Endometrial microvascular endothelial cells (primary cell): ENCODE measurements around the gene HLA-DMA. TPM values are rescaled to one million over a fixed set of nuclear protein-coding genes. Genes with fewer than 3 reads are reported as not detected.

Experiments used
- in situ Hi-C: cut with HindIII; loops from 2 replicates; pipeline ENCODE4 v1.10.0; 2017; ENCODE audit warnings: low sequenced_read_pairs, low pct_unique_long_range_greater_than_20kb; ENCODE audit errors: inconsistent ontology term
- total RNA-seq: library from RNA; depleted of rRNA; stranded (reverse); fragments of >200 nt; gene quantifications from one replicate; pipeline ENCODE4 v1.2.3, GENCODE V29; 2015; ENCODE audit errors: inconsistent ontology term

Gene HLA-DMA
- total RNA-seq, 1 donor from 2014 or later, result 7.3 TPM

DNA sequence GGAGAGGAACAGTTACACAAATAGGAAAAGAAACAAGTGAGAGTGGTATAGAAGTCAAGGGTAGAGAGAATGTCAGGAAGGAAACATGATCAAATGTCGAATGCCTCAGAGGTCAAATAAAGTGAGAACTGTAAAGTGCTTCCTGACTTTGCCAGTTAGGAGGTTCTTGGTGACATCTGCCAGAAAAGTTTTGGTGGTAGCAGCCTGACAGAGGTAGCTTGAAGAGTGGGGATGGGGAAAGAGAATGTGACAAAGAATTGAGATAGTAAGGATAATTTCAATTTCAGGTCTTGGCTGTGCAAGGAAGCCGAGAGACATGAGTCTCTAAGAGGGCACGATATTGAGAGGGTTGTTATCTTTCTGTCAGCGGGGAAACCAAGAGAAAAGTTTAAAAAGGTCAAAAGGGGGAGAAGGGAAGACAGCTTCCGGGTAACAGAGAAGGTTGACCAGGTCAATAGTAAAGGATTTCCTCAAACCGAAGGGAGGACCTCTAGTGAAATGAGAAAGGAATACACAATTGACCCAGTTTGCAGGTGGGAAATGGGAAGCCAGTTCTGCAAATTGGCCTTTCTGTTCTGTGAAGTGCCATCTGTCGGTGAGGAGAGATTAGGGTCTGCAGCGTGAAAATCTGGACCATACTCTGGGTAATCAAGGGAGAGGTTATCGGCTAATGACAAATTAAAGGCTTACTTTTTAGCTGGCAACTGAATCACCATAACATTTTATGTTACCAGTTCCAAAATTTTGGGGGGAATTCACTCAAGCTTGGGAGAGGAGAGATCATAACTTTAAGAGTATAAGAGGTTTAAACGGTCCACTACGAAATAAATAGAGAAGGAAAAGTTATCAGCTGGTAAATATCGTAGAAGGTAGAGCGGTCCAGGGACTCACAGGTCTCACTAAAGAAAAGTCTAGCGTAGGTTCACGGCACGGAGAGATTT is 14.5 kb upstream of the HLA-DMA start:
- in situ Hi-C loops, result no loop called here

DNA sequence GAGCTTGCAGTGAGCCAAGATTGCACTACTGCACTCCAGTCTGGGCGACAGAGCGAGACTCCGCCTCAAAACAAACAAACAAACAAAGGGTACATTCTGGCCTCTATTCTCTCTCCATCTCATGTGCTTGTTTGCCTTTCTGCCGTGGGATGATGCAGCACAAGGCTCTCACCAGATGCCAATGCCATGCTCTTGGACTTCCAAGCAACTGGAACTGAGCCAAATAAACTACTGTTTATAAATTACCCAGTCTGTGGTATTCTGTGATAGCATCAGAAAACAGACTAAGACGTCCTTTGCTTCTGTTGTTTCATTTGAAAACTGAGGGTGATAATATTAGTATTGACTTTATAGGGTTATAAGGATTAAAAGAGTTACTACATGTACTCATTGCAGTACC is 11.9 kb upstream of the HLA-DMA start:
- in situ Hi-C loops, result no loop called here

DNA sequence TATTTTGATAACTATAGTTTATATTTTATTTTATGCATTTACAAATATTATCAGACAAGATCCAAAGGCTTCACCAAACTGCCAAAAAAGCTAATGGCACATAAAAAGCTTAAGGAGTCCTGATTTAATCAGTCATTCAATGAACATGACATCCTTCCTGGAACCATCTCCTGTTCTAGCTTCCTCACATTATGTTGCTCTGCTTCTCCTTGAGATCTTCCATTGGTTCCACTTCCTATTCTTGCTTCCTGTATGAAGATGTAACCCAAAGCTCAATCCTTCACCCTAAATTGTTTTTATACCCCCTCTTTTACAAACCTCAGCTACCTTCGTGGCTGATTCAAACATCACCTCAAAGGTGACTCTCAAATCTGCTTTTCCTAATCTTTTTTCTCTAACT is 11.0 kb upstream of the HLA-DMA start:
- in situ Hi-C loops, result no loop called here

DNA sequence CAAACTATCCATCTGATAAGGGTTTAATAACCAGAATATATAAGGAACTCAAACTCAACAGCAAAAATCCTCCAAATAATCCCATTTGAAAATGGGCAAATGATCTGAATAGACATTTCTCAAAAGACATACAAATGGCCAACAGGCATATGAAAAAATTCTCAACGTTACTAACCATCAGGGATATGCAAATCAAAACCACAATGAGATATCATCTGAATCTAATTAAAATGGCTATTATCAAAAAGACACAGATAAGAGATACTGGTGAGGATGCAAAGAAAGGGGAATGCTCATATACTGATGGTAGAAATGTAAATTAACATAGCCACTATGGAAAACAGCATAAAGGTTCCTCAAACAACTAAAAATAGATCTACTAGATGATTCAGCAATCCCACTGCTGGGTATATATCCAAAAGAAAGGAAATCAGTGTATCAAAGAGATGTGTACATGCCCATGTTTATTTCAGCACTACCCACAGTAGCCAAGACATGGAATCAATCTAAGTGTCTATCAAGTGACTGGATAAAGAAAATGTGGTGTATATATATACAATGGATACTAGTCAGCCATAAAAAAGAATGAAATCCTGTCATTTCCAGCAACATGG is 9.4 kb upstream of the HLA-DMA start:
- in situ Hi-C loops, result no loop called here

DNA sequence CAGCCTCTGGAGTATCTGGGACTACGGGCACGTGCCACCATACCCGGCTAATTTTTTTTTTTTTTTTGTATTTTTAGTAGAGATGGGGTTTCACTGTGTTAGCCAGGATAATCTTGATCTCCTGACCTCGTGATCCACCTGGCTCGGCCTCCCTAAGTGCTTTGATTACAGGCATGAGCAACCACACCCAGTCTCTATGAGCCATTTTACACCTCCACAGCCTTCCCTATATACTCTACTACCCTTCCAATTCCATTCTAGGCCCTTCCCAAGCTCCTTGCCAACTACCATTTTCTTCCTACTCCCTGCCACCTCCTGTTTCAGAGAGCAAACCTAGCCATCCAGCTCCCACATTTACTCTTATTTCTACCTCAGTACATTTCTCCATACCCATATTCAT is 7.7 kb upstream of the HLA-DMA start:
- in situ Hi-C loops, result no loop called here

DNA sequence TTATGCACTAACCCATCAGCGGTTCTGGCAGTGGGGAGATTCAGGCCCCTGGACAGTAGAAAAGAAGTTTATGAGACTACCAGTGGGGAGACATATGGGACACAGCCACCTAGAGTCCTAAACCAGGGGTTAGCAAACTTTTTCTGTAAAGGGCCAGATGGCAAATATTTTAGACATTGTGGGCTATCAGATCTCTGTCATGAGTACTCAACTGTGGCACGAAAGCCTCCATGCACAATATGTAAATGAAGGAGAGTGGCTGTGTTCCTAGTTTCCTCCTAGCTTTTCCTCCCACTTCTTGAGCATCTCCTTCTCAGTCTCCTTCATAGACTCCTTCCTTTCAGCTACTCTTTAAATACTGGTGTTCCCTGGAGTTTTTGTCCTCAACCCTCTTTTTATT is 3.3 kb upstream of the HLA-DMA start:
- in situ Hi-C loops, result no loop called here

DNA sequence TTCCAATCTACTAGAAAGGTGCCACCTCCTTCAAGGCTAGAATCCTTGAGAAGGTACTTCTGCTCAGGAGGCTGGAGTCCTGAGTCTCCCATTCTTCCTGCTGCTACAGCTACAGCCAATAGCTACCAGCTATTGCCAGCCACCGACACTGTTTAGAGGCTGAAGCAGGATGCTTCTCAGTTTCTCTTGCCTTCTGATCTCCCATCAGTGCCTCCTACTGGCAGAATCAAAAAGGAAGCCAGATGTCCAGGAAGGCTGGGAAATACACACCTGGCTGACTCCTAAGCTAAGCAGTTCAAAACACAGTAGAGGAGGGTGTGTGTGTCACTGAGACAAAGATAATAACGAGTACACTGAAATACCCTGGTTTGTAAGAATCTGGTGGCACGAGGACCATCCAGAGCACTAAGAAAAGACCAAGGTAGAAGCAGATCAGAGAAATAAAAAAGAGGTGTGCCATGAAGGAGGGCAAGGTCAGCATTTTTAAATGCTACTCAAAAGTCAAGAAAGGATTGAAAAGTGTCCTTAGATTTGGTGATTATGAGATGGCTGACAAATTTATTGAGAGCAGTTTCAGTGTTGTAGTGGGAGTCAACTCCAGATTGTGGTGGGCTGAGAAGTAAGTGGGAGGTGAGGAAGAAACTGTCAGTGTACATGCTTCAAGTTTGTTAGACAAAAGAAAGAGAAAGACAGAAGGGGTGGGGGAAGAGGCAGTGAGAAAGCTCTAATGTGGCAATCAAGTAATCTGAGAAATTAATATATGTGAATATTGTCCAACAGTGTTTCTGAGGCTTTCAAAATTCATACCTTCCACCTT is 2.3 kb upstream of the HLA-DMA start:
- in situ Hi-C loops, result no loop called here

DNA sequence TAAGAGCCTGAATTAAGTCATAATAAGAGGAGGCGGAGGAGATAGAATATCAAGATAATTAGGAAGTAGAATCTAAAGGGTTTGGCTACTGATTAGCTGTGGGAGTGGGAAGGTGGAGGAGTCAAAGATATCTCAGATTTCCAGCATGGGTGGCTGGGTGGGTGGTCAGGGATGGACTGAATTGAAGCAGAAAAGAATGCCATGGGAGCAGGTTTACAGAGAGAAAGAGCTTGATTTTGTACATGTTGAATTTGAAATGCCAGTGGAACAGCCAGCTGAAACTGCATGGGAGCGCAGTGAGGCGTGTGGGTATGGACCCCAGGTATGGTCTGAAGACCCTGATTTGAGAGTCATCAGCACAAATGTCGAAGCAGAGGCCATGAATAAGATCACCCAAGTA is 1.4 kb upstream of the HLA-DMA start:
- in situ Hi-C loops, result no loop called here

DNA sequence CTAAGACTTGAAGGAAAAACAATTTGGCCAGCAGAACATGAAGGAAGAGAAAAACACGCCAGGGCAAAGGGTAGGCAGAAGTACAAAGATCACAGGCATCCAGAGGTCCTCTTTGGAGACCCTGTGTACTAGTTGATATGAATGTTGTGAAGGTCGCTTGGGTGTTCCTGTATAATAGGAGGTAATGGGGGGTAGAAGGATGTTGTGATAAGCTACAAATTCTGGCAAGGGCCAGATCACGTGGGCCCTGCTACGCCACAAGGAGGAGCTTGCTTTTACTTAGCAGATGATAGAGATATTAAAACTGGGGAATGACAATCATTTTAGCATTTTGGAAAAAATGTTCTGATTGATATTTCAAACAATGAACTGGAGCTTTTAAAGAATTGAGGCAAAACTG is 878 bp upstream of the HLA-DMA start:
- in situ Hi-C loops, result no loop called here

DNA sequence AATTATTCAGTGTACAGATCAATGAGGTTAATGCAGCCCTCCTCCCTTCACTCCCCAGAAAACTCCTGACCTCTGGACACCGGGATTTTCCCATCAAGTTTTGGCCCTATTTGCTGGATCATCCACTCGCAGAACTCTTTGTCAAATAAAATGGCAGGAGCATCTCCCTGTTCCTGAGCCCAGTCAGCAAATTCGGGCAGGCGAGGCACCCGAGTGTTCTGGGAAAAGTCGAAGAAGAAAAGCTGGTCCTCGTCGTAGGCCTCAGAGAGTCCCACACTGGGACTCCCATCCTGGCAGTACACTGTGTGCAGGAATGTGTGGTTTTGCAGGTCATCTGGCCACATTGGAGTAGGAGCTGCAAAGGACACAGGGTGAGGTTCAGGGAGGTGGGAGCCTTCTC is 2.4 kb downstream of the HLA-DMA start:
- in situ Hi-C loops, result no loop called here

DNA sequence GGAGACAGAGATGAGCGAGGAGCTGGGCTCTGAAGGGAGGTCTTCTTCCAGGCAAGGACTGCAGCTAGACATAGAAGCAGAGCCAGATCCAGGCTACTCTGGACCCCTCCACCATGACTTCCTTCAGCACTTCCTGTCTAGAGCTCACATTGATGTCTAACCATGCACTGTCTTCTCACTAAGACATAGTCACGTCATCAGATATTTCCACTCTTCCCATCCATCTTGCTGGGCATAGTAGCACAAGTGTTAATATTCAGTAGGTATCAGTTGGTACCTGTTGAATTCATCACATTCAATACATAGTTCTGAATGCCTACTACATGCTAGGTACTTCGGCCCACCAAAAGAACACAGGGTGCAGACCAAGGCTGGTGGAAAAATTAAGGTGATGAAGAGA is 2.9 kb downstream of the HLA-DMA start:
- in situ Hi-C loops, result no loop called here

DNA sequence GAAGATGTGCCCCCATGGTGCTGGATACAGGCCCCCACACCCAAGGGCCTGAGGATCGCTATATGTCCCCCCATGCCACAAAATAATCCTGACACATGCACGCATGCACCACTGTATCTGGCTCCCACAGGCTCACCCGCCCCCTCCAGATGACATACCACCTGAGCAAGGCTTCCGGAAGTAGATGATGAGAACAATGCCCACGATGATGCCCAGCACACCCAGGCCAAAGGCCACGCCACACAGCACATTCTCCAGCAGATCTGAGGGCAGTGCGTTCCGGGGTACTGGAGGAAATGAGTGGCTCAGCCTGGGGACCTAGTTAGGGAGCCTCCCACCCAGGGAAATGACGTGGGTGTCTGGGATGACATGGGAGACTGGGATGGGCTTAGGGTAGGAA is 3.8 kb downstream of the HLA-DMA start:
- in situ Hi-C loops, result no loop called here

DNA sequence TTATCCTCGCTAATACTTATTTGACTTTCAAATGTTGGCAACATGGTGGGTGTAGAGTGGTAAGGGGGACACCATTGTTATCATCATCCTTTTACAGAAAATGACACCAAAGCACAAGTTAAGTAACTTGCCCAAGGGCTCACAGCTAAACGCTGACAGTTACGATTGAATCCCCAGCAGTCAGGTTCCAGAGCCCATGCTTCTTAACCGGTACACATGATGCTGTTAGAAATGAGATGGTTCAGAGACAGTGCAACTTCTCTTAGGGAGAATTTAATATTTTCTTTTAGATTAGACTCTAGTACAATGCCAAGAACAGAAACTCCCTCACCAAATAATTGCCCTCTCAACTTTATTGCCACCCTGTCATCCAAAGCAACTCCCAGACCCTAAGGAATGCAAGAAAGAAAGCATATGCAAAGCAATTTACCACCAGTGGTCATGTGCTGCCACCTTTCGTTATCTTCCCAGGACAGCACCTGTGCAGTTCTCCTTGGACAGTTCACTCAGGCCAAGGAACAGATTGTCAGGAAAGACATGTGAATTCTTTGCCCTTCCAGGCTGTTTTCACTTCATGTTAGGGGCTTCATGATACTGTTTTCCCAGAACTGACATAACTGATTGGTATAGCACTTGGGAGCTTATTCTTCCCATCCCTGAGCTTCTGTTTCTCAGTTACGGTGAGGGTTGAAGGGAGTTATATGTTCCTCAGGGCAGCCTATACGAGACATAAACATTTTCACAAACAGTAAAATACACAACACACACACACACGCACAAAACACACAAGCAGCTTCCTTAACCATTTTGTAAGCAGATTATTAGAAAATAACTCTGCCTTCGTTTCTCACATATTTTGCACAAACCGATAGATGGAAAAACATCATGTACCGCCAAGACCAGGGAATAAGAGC is 5.1 kb downstream of the HLA-DMA start:
- in situ Hi-C loops, result no loop called here

DNA sequence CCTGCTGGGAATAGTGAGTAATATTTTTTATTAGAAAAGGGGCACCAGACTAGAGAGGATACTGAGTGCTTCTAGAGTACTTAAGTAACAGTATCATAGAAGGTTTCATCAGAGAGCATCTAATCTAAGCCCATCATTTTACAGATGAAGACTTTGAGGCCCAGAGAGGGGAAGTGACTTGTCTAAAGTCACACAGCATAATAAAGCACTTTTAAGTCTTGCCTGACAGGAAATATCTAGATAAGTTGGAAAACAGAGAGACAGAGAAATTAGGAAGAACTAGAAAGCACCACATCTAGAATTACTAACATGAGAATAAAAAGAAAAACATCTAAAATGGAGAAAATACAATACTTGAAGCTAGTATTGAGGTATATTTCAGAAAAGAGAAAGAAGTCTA is 6.0 kb downstream of the HLA-DMA start:
- in situ Hi-C loops, result no loop called here

DNA sequence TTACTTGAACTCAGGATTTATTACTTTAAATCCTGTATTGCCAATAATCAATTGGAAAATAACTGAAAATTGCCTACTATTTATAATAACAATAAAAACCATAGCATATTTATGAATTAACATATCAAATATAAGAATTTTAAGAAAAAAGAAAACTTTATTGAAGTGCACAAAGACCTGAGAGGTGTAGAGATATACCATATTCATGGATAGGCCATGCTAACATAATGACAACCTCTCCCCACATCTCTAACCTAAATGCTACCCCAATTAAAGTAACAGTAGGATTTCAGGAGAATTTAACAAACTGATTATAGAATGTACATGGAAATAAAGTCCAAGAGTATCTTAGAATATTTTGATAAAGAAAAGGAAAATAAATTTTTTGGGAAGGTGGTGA is 6.9 kb downstream of the HLA-DMA start:
- in situ Hi-C loops, result no loop called here

DNA sequence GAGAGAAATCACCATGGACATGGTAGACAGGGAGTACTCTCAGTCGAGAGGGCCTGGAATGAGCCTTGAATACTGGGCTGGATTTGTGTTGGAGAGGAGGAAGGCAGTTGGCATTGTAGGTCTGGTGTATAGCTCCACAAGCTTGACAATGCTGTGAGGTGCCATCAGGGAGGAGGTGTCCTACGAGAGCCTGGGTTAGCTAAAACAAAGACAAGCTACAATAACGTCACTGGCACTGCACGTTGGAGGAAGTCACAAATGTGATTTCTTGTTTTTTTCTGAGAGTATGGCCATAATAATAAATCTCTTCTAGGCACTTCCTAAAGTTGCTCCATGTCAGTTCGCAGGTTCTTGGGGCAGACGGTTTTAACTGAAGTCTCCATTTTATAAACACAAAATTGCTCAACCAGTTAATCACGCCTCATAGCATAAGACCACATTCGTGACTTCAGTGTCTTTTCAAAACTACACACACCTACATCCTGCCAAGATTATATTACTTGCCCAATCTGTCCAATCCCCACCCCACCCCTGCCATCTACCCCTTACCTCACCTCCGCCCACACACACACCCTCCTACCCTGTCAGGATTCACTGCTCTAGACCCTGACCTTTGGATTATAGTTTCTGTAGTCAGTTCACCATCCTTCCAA is 7.7 kb downstream of the HLA-DMA start:
- in situ Hi-C loops, result no loop called here

DNA sequence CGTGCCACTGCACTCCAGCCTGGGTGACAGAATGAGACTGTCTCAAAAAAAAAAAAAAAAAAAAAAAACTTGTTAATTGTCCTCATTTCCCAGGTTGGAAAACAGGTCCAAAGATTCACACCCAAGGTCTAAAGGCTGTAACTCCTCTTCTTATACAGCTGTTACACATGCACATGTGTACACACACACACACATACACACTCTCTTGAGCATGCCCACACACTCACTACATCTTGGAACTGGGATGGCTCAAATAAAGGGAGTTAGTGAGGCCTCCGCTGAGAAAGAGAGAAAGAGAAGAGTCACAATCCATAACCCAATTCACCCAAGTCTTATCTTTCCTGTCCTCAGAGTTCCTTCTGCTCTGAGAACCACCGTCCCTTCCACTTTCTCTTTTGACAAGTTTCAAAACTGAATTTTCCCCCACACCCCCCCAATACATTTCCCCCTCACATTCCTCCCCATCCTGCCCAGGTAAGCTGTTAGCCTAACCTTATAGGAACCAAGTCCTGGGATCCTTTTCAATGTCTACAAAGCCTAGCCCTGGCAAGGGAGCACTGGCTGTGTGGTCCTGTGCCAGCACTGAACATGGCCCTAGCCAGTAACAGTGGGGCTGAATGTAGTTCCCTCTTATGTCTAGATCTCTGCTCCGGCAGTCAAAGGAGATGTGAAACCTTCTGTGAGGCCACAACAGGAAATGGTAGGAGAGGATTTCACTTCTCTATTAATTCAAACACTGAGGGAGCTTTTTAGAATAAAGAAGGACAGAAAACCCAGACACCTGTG is 8.8 kb downstream of the HLA-DMA start:
- in situ Hi-C loops, result no loop called here
